ENCODE measurements around the gene WDR45B. TPM values are rescaled to one million over a fixed set of nuclear protein-coding genes. Genes with fewer than 3 reads are reported as not detected.

Gene WDR45B
- polyA plus RNA-seq, 1 of the 3 experiments (the other 2 are of a cell fraction): 171 TPM

DNA sequence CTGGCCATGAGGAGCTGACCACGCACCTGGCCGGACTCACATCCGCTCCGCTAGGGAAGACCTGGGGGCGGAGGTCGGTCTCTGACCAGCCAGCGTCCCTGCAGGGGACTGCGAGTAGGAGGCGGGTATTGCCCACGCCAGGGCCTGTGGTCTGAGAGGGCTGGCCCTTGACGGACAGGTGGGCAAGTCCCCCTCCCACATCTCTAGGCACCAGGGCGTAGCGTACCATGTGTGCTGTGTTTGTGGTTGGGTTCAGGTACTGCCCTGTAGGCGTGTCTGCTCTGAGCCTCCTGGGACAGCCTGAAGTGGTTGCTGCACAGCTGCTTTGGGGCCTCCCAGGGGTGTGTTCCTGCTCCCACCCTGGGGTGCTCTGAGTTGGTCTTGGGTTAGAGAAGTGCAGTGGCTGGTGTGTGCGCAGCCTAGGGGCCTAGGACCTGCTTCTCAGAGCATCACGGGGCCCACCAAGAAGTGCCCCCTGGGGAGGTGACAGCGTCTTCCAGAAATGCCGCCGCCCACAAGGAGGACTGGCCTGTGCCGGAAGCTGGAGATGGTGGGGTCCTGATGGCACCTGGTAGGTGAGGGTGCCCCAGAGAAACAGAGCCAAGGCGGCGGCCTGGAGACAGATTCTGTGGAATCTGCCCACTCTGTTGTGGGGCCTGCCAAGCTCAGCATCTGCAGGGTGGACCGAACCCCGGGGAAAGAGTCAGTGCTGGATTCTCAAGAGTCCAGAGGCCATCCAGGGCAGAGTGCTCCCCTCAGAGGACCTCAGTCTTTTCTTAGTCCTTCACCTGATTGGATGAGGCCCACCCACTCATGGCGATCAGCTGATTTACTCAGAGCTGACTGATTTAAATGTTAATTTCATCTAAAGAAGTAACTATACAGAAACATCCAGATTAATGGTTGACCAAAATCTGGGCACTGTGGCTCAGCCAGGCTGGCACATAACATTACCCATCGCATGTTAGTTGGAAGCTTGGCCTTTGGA, 48.3 kb downstream of the WDR45B start:
- ChIA-PET CTCF (interaction anchor here (0.8 to 1.0 kb wide), 2 partner anchors 10 to 569 kb away, joined by 4 to 5 read pairs; no protein-coding TSS in a partner anchor), POLR2A (no interaction called here)
- Histone ChIP-seq H3K36me3 (replicated peaks in 1 of 2; ENCODE audit: control insufficient read depth in 1 of 2, insufficient read depth in 2 of 2, low read length in 1 of 2) (peaks cover 56 to 74% of the 10 kb centered on the region in 2 experiments), H3K79me2 (ENCODE audit: insufficient read depth) (peaks cover 31% of the 10 kb centered on the region), H3K9me2 (no peaks in the 10 kb centered on the region), H3K9me3 (no peaks in the 10 kb centered on the region), H4K20me1 (ENCODE audit: insufficient read depth) (no peaks in the 10 kb centered on the region), H3K4me2 (no peak overlapping the region), H2AFZ (ENCODE audit: low read depth) (no peak overlapping the region), H3K4me1 (ENCODE audit: control insufficient read depth in 1 of 2, insufficient read depth in 2 of 2, low read depth in 1 of 2, low read length in 1 of 2) (peaks cover 0 to under 1% of the 10 kb centered on the region in 2 experiments; a peak in 1 of 4 replicates), H3K27ac (ENCODE audit: low read depth in 2 of 2, low read length in 1 of 2) (no peak overlapping the region), H3F3A (replicated peaks; ENCODE audit: insufficient read depth) (peaks cover 13% of the 10 kb centered on the region), H3K9ac (no peak overlapping the region), H3K27me3 (ENCODE audit: insufficient read depth) (no peaks in the 10 kb centered on the region), H3K4me3 (ENCODE audit: low read depth in 2 of 2, low read length in 1 of 2) (no peak overlapping the region)
- DNase-seq: peak; percentile 41
- no peak for TF ChIP-seq FOSL2 (IDR thresholded peaks at IDR 0.05; ENCODE audit: borderline replicate concordance, low read depth)
- TF ChIP-seq POLR2AphosphoS5 (IDR thresholded peaks at IDR 0.05; ENCODE audit: low read depth, low read length): no peak
- TF ChIP-seq, protein P1, sequence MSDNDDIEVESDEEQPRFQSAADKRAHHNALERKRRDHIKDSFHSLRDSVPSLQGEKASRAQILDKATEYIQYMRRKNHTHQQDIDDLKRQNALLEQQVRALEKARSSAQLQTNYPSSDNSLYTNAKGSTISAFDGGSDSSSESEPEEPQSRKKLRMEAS (IDR thresholded peaks at IDR 0.05; ENCODE audit: low read depth): no peak
- WGBS (ENCODE audit: low lambda C conversion rate): 91% methylated on average over 19 of the region's 26 CpGs

GRCh38 chr17:82598256-82599119, 49.8 kb downstream of the WDR45B start:
- Histone ChIP-seq H3K36me3 (replicated peaks in 1 of 2; ENCODE audit: control insufficient read depth in 1 of 2, insufficient read depth in 2 of 2, low read length in 1 of 2) (peaks cover 54 to 64% of the 10 kb centered on the region in 2 experiments), H3F3A (replicated peaks; ENCODE audit: insufficient read depth) (peaks cover 18% of the 10 kb centered on the region), H3K27me3 (ENCODE audit: insufficient read depth) (no peaks in the 10 kb centered on the region), H3K9ac (no peak overlapping the region), H3K9me3 (no peaks in the 10 kb centered on the region), H3K4me1 (ENCODE audit: control insufficient read depth in 1 of 2, insufficient read depth in 2 of 2, low read depth in 1 of 2, low read length in 1 of 2) (peaks cover 7 to 12% of the 10 kb centered on the region in 2 experiments; a peak in 2 of 4 replicates), H3K9me2 (no peaks in the 10 kb centered on the region), H3K79me2 (ENCODE audit: insufficient read depth) (peaks cover 44% of the 10 kb centered on the region), H3K4me2 (no peak overlapping the region), H2AFZ (ENCODE audit: low read depth) (no peak overlapping the region), H3K4me3 (ENCODE audit: low read depth in 2 of 2, low read length in 1 of 2) (no peak overlapping the region), H3K27ac (ENCODE audit: low read depth in 2 of 2, low read length in 1 of 2) (peak overlapping the region in 1 of 2 experiments; percentile 21; a peak in 2 of 4 replicates), H4K20me1 (ENCODE audit: insufficient read depth) (no peaks in the 10 kb centered on the region)
- CTCF ChIA-PET: no interaction called here
- POLR2A ChIA-PET: no interaction called here
- TF ChIP-seq RAD21 (IDR thresholded peaks at IDR 0.05; ENCODE audit: low read length): no peak
- TF ChIP-seq JUND (IDR thresholded peaks at IDR 0.05): 0 out of 2 replicates have a peak, but pooled peaks have one; percentile 24
- peak; percentile 26 for DNase-seq
- WGBS (ENCODE audit: low lambda C conversion rate): 87% methylated on average over 15 of the region's 23 CpGs

Measured in SK-N-SH (cell line).